PFSK-1 (cell line): Measurements from ENCODE around the gene PIK3CG.

ENCODE experiments used
- FOXP2 ChIP-seq: optimal IDR thresholded peaks from 2 replicates; pipeline ENCODE3; 2011; ENCODE audit warnings: borderline replicate concordance, control low read depth, inconsistent platforms; ENCODE audit not compliant: insufficient read depth; ENCODE audit errors: extremely low read length, extremely low read depth
- POLR2AphosphoS5 ChIP-seq: IDR thresholded peaks from 2 replicates; pipeline ENCODE4 v1.6.1; 2012; ENCODE audit warnings: low read depth, mild to moderate bottlenecking, control low read depth, low read length, moderate library complexity
- REST ChIP-seq, 2 experiments: IDR thresholded peaks; 2 replicates each; pipeline versions ENCODE4 v1.6.1 to v1.8.0; 2011 to 2012; ENCODE audit warnings: low read depth in 2 of 2, low read length in 2 of 2, control low read depth in 1 of 2, inconsistent platforms in 1 of 2, mild to moderate bottlenecking in 1 of 2, moderate library complexity in 1 of 2; ENCODE audit not compliant: insufficient read depth in 1 of 2
- SIN3A ChIP-seq: IDR thresholded peaks from 2 replicates; pipeline ENCODE4 v1.6.1; 2012; ENCODE audit warnings: mild to moderate bottlenecking, low read length, moderate library complexity, borderline replicate concordance; ENCODE audit not compliant: insufficient read depth
- TAF1 ChIP-seq: IDR thresholded peaks from 2 replicates; pipeline ENCODE4 v1.6.1; 2012; ENCODE audit warnings: low read length, control low read depth, borderline replicate concordance; ENCODE audit not compliant: insufficient read depth

GRCh38 chr7:106829496-106829895 lies 35.6 kb upstream of the PIK3CG start:
- TF ChIP-seq POLR2AphosphoS5 (no peak), FOXP2 (no peak), REST (IDR thresholded peaks at IDR 0.05; ENCODE audit: insufficient read depth in 1 of 2, low read depth in 2 of 2, low read length in 2 of 2) (no peak), TAF1 (no peak), SIN3A (no peak)
